H1 (cell line): ENCODE data around the gene FAM170B. TPM values are rescaled to one million over a fixed set of nuclear protein-coding genes. Genes with fewer than 3 reads are reported as not detected.

Experiments
- CTCF ChIA-PET: fragments of 300-600 bp; sonication (Branson Sonifier 250); formaldehyde crosslinking; loops from one replicate; lab custom pipeline; 2021; ENCODE audit not compliant: partially characterized antibody; lab: Charles Lee
- POLR2A ChIA-PET: fragments of 300-600 bp; sonication (Branson Sonifier 250); formaldehyde crosslinking; loops from one replicate; lab custom pipeline; 2021; ENCODE audit warnings: inconsistent platforms; ENCODE audit not compliant: partially characterized antibody; lab: Charles Lee
- DNase-seq, 2 experiments: peaks; one replicate each; pipeline versions ENCODE4 v3.0.0 to v3.0.0-alpha.2; 2010 to 2022; ENCODE audit warnings: low spot score in 2 of 2, low read depth in 1 of 2, mixed read lengths in 1 of 2
- FAIRE-seq: peaks from 2 replicates; lab custom pipeline; 2011; peaks lifted over from hg19 to GRCh38; lab: Jason Lieb, UNC
- H2AFZ ChIP-seq: 2 replicates; pipeline ENCODE4 v1.8.1; 2012; ENCODE audit warnings: low read length, inconsistent platforms
- H2AK5ac ChIP-seq: 2 replicates; pipeline ENCODE4 v1.6.1; 2013; ENCODE audit warnings: low read depth, low read length
- H2BK120ac ChIP-seq: replicated peaks from 2 replicates; pipeline ENCODE3; 2013; ENCODE audit warnings: low read depth, low read length, inconsistent platforms
- H2BK12ac ChIP-seq: 2 replicates; pipeline ENCODE4 v1.6.1; 2013; ENCODE audit warnings: low read depth, low read length
- H2BK15ac ChIP-seq: 2 replicates; pipeline ENCODE4 v1.6.1; 2013; ENCODE audit warnings: low read length
- H2BK20ac ChIP-seq: 2 replicates; pipeline ENCODE4 v1.6.1; 2013; ENCODE audit warnings: low read length
- H2BK5ac ChIP-seq: 2 replicates; pipeline ENCODE4 v1.6.1; 2013; ENCODE audit warnings: low read depth, low read length
- H3K14ac ChIP-seq: 2 replicates; pipeline ENCODE4 v1.6.1; 2013; ENCODE audit warnings: inconsistent platforms; ENCODE audit not compliant: insufficient read length
- H3K18ac ChIP-seq: 2 replicates; pipeline ENCODE4 v1.6.1; 2013; ENCODE audit warnings: low read length; ENCODE audit errors: extremely low read depth
- H3K23ac ChIP-seq: 2 replicates; pipeline ENCODE4 v1.6.1; 2013; ENCODE audit warnings: inconsistent platforms; ENCODE audit not compliant: insufficient read length
- H3K23me2 ChIP-seq: 2 replicates; pipeline ENCODE4 v1.6.1; 2013; ENCODE audit warnings: low read depth, low read length
- H3K27ac ChIP-seq: 2 replicates; pipeline ENCODE4 v1.6.1; 2011; ENCODE audit warnings: low read depth, low read length, inconsistent platforms
- H3K27me3 ChIP-seq, 4 experiments: replicated peaks in 1 of 4; 1 replicate in 1 of 4; 2 replicates in 3 of 4; pipeline versions ENCODE4 v1.6.1 to v1.8.1; 2011 to 2013; ENCODE audit warnings: low read length in 3 of 4, mild to moderate bottlenecking in 3 of 4, inconsistent platforms in 2 of 4, mixed read lengths in 2 of 4, moderate library complexity in 1 of 4; ENCODE audit not compliant: control insufficient read depth in 3 of 4, insufficient read depth in 3 of 4; ENCODE audit errors: extremely low read depth in 1 of 4
- H3K36me3 ChIP-seq, 4 experiments: 2 replicates each; pipeline versions ENCODE4 v1.6.1 to v1.8.1; 2011 to 2013; ENCODE audit warnings: mild to moderate bottlenecking in 4 of 4, low read length in 3 of 4, moderate library complexity in 2 of 4, control low read depth in 1 of 4, inconsistent platforms in 1 of 4; ENCODE audit not compliant: insufficient read depth in 4 of 4, control insufficient read depth in 2 of 4
- H3K4ac ChIP-seq: replicated peaks from 2 replicates; pipeline ENCODE3; 2013; ENCODE audit warnings: low read length, low read depth, mixed read lengths, inconsistent platforms; ENCODE audit not compliant: insufficient read length
- H3K4me1 ChIP-seq, 4 experiments: replicated peaks in 1 of 4; 1 replicate in 1 of 4; 2 replicates in 3 of 4; pipeline versions ENCODE4 v1.6.1 to v1.8.1; 2011 to 2013; ENCODE audit warnings: low read length in 3 of 4, inconsistent platforms in 2 of 4, mixed read lengths in 1 of 4; ENCODE audit not compliant: insufficient read depth in 4 of 4, control insufficient read depth in 3 of 4
- H3K4me2 ChIP-seq, 2 experiments: 2 replicates each; pipeline versions ENCODE4 v1.6.1 to v1.8.1; 2011 to 2013; ENCODE audit warnings: low read depth in 2 of 2, low read length in 2 of 2, control low read depth in 1 of 2, inconsistent platforms in 1 of 2, mild to moderate bottlenecking in 1 of 2; ENCODE audit not compliant: insufficient read depth in 1 of 2
- H3K4me3 ChIP-seq, 4 experiments: fragments of 200-600, 300-600 bp in 1 of 4; sonication (generic), shearing (Covaris generic), sonication (Bioruptor Twin) in 1 of 4; 2 replicates each; pipeline versions ENCODE4 v1.5.1 to v1.8.1; 2011 to 2016; ENCODE audit warnings: low read length in 4 of 4, low read depth in 3 of 4, control low read depth in 2 of 4, inconsistent platforms in 2 of 4, mild to moderate bottlenecking in 2 of 4, mixed read lengths in 1 of 4, moderate library complexity in 1 of 4; ENCODE audit not compliant: insufficient read depth in 2 of 4; ENCODE audit errors: extremely low read depth in 1 of 4
- H3K56ac ChIP-seq: replicated peaks from 2 replicates; pipeline ENCODE3; 2013; ENCODE audit warnings: low read depth, mild to moderate bottlenecking, mixed read lengths, low read length, inconsistent platforms; ENCODE audit not compliant: insufficient read length
- H3K79me1 ChIP-seq: 2 replicates; pipeline ENCODE4 v1.6.1; 2013; ENCODE audit warnings: low read depth, low read length, control low read depth
- H3K79me2 ChIP-seq, 2 experiments: 2 replicates each; pipeline versions ENCODE4 v1.6.1 to v1.8.1; 2012 to 2013; ENCODE audit warnings: low read length in 2 of 2, mild to moderate bottlenecking in 2 of 2, inconsistent platforms in 1 of 2; ENCODE audit not compliant: insufficient read depth in 2 of 2, control insufficient read depth in 1 of 2
- H3K9ac ChIP-seq, 4 experiments: replicated peaks in 1 of 4; 1 replicate in 1 of 4; 2 replicates in 3 of 4; pipeline versions ENCODE4 v1.6.1 to v1.8.1; 2011 to 2013; ENCODE audit warnings: low read depth in 3 of 4, low read length in 3 of 4, control low read depth in 2 of 4, mild to moderate bottlenecking in 2 of 4, moderate library complexity in 2 of 4, inconsistent platforms in 1 of 4; ENCODE audit errors: extremely low read depth in 1 of 4
- H3K9me3 ChIP-seq, 2 experiments: 2 replicates each; pipeline versions ENCODE4 v1.6.1 to v1.8.1; 2012 to 2013; ENCODE audit warnings: mild to moderate bottlenecking in 2 of 2, moderate library complexity in 2 of 2, control low read depth in 1 of 2, inconsistent platforms in 1 of 2, low read depth in 1 of 2, low read length in 1 of 2, mixed read lengths in 1 of 2; ENCODE audit not compliant: insufficient read depth in 2 of 2
- H4K20me1 ChIP-seq, 2 experiments: replicated peaks in 1 of 2; 2 replicates each; pipeline versions ENCODE3 to v1.8.1; 2011 to 2013; ENCODE audit warnings: inconsistent platforms in 2 of 2, low read length in 2 of 2, mild to moderate bottlenecking in 1 of 2; ENCODE audit not compliant: insufficient read depth in 2 of 2, control insufficient read depth in 1 of 2
- H4K5ac ChIP-seq: 2 replicates; pipeline ENCODE4 v1.6.1; 2013; ENCODE audit warnings: low read length, low read depth, mixed read lengths, inconsistent platforms; ENCODE audit not compliant: insufficient read length
- H4K8ac ChIP-seq: 2 replicates; pipeline ENCODE4 v1.8.0; 2013; ENCODE audit warnings: mild to moderate bottlenecking, moderate library complexity, low read length, inconsistent platforms; ENCODE audit not compliant: insufficient read depth; ENCODE audit errors: extremely low read depth
- H4K91ac ChIP-seq: replicated peaks from 2 replicates; pipeline ENCODE3; 2013; ENCODE audit warnings: low read length, mixed read lengths, inconsistent platforms; ENCODE audit not compliant: insufficient read length
- BRCA1 ChIP-seq: IDR thresholded peaks from 2 replicates; pipeline ENCODE4 v1.6.1; 2012; ENCODE audit warnings: low read depth, low read length, improper control_type of control experiment
- HDAC2 ChIP-seq, 2 experiments: fragments of 300-600 bp in 1 of 2; sonication (generic) in 1 of 2; IDR thresholded peaks; 2 replicates each; pipeline ENCODE4 v1.6.1; 2011 to 2012; ENCODE audit warnings: low read depth in 2 of 2, low read length in 2 of 2, mild to moderate bottlenecking in 2 of 2, moderate library complexity in 2 of 2, borderline replicate concordance in 1 of 2, inconsistent platforms in 1 of 2
- whole genome bisulfite sequencing, 2 experiments: shearing (Covaris generic) in 1 of 2; methylation state at CpG; one replicate each; pipeline versions ENCODE4 v1.1.6 to v1.1.7; 2013 to 2015; ENCODE audit warnings: low lambda C conversion rate in 2 of 2, mixed read lengths in 2 of 2, inconsistent platforms in 1 of 2, low coverage in 1 of 2, missing lambda C conversion rate in 1 of 2; ENCODE audit not compliant: insufficient replicate concordance in 2 of 2, insufficient coverage in 1 of 2, insufficient read length in 1 of 2; ENCODE audit errors: extremely low coverage in 1 of 2, missing lambda C conversion rate in 1 of 2; 5-methylcytosine and 5-hydroxymethylcytosine counted together
- polyA plus RNA-seq, 7 experiments: library from polyadenylated mRNA; depleted of rRNA in 3 of 7; stranded (reverse) in 5 of 7; unstranded in 2 of 7; fragments of >200 nt in 5 of 7; fragments of 200-250 nt in 2 of 7; gene quantifications; 1 replicate in 5 of 7; 2 replicates in 1 of 7; 4 replicates in 1 of 7; pipeline versions ENCODE4 v1.2.1 to v1.2.3, GENCODE V29; 2011 to 2013; ENCODE audit warnings: missing spikeins in 2 of 7, mixed read lengths in 2 of 7
- total RNA-seq: library from RNA; stranded (reverse); fragmentation: NEBNext Ultra II Directional; extraction: Animal tissue kit (Norgen Biotek cat#: 25700); gene quantifications from 2 replicates; pipeline ENCODE4 v1.2.1, GENCODE V29; 2021
- TF ChIP-seq, protein P1 (sequence below): IDR thresholded peaks from 2 replicates; pipeline ENCODE4 v1.6.1; 2012; ENCODE audit warnings: low read length, inconsistent platforms

The FAM170B gene
- total and polyA plus RNA-seq, 2 of the 8 experiments (the other 6 are each of a cell fraction or from before 2014, with no cell fraction given), result not detected

- no peaks in the 10 kb centered on the region for H3K23me2 ChIP-seq
- H4K8ac ChIP-seq, result no peak overlapping the region
- no peak overlapping the region for H3K18ac ChIP-seq
- TF ChIP-seq, protein P1, sequence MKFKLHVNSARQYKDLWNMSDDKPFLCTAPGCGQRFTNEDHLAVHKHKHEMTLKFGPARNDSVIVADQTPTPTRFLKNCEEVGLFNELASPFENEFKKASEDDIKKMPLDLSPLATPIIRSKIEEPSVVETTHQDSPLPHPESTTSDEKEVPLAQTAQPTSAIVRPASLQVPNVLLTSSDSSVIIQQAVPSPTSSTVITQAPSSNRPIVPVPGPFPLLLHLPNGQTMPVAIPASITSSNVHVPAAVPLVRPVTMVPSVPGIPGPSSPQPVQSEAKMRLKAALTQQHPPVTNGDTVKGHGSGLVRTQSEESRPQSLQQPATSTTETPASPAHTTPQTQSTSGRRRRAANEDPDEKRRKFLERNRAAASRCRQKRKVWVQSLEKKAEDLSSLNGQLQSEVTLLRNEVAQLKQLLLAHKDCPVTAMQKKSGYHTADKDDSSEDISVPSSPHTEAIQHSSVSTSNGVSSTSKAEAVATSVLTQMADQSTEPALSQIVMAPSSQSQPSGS, result no peak
- TF ChIP-seq HDAC2 (IDR thresholded peaks at IDR 0.05; ENCODE audit: borderline replicate concordance in 1 of 2, low read depth in 2 of 2, low read length in 2 of 2) (no peak), BRCA1 (no peak)
- H2AFZ ChIP-seq, result no peak overlapping the region
- no peak overlapping the region for H2BK20ac ChIP-seq
- H3K79me2 ChIP-seq, result no peaks in the 10 kb centered on the region
- no peak for DNase-seq
- no peak overlapping the region for H3K4me3 ChIP-seq
- H2BK15ac ChIP-seq, result no peak overlapping the region
- H3K23ac ChIP-seq, result no peak overlapping the region
- H3K27me3 ChIP-seq, result no peaks in the 10 kb centered on the region
- 0 out of 4 replicates have a peak, but pooled peaks cover 0 to 2% of the 10 kb centered on the region in 2 experiments for H3K9me3 ChIP-seq
- no peak overlapping the region for H4K91ac ChIP-seq
- ChIA-PET POLR2A (no interaction called here), CTCF (no interaction called here)
- no peaks in the 10 kb centered on the region for H4K20me1 ChIP-seq
- no peak overlapping the region for H2BK120ac ChIP-seq
- no peak overlapping the region for H3K4ac ChIP-seq
- H3K36me3 ChIP-seq, result no peaks in the 10 kb centered on the region
- no peak overlapping the region for H4K5ac ChIP-seq
- H3K56ac ChIP-seq, result no peak overlapping the region
- H3K4me2 ChIP-seq, result no peak overlapping the region
- no peaks in the 10 kb centered on the region for H3K4me1 ChIP-seq
- H3K14ac ChIP-seq, result no peak overlapping the region
- H2BK5ac ChIP-seq, result no peak overlapping the region
- no peak for FAIRE-seq
- no peak overlapping the region for H3K27ac ChIP-seq
- WGBS, 2 experiments, result 89% methylated on average over 4 of the region's 4 CpGs; no CpG with 5 or more reads in 1 of the 2 experiments
- no peak overlapping the region for H2AK5ac ChIP-seq
- no peak overlapping the region for H2BK12ac ChIP-seq
- no peak overlapping the region for H3K9ac ChIP-seq
- no peaks in the 10 kb centered on the region for H3K79me1 ChIP-seq
Observed at GRCh38 chr10:49128854-49129253, 5.0 kb downstream of the FAM170B start.
